Right lobe of liver (tissue), 4 donors: ENCODE measurements around the gene MSL2.

Experiments
- POLR2A ChIP-seq: fragments of 450-650 bp; IDR thresholded peaks from one replicate; pipeline ENCODE4 v1.6.1; 2017; ENCODE audit warnings: antibody characterized with exemption, mild to moderate bottlenecking
- TF ChIP-seq, protein P1 (sequence below), 4 donors: fragments of 200-600 bp in 3 of 4; fragments of 450-650 bp in 1 of 4; IDR thresholded peaks; one replicate each; pipeline versions ENCODE4 v1.5.1 to v1.8.0; 2016 to 2022; ENCODE audit warnings: antibody characterized with exemption in 4 of 4, mild to moderate bottlenecking in 2 of 4
- donor health status: DM: no; HTN: no; CAD: no.
- donor health status: DM: no; HTN: no; CAD: no.
- donor health status: DM: no; HTN: yes; CAD: no.

DNA sequence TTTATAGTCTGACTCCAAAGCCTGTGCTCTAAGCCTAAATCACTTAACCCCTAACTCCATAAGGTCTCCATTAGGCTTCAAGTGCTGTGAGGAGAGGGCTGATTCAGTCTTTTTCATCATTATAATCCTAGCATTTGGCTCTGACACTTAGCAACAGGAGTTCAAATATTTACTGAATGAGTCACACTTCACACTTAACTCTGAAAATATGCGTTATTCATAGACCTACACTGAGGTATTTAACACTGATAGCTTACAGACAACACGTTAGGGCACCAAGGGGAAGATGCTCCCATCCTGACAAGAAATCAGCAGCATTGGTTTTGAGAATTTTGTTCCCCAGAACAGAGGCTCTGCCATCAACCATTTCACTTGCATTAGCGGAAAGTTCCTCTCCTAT is 53.5 kb downstream of the MSL2 start:
- no peak for TF ChIP-seq POLR2A
- TF ChIP-seq, protein P1, sequence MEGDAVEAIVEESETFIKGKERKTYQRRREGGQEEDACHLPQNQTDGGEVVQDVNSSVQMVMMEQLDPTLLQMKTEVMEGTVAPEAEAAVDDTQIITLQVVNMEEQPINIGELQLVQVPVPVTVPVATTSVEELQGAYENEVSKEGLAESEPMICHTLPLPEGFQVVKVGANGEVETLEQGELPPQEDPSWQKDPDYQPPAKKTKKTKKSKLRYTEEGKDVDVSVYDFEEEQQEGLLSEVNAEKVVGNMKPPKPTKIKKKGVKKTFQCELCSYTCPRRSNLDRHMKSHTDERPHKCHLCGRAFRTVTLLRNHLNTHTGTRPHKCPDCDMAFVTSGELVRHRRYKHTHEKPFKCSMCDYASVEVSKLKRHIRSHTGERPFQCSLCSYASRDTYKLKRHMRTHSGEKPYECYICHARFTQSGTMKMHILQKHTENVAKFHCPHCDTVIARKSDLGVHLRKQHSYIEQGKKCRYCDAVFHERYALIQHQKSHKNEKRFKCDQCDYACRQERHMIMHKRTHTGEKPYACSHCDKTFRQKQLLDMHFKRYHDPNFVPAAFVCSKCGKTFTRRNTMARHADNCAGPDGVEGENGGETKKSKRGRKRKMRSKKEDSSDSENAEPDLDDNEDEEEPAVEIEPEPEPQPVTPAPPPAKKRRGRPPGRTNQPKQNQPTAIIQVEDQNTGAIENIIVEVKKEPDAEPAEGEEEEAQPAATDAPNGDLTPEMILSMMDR (IDR thresholded peaks at IDR 0.05): no peak
